H54 (cell line): ENCODE measurements around the gene RXFP4.
"Not testable (repeated sequence)": the region's sequence is repeated elsewhere in the genome, so short reads cannot be mapped to it uniquely, and the experiment has no call there.

Experiments
- DNase-seq: peaks from one replicate; pipeline ENCODE4 v3.0.0; 2011; ENCODE audit warnings: low spot score, mixed read lengths; ENCODE audit not compliant: insufficient read length
- FAIRE-seq: peaks from 3 replicates; lab custom pipeline; 2011; peaks lifted over from hg19 to GRCh38; lab: Jason Lieb, UNC
- POLR2A ChIP-seq: IDR thresholded peaks from 2 replicates; pipeline ENCODE4 v1.6.1; 2011; ENCODE audit warnings: low read depth, mild to moderate bottlenecking, low read length

RXFP4 gene

GRCh38 chr1:155982106-155982505, 40.7 kb downstream of the RXFP4 start:
- no peak for DNase-seq
- no peak for TF ChIP-seq POLR2A
- no peak for FAIRE-seq

- peak; percentile 84 for DNase-seq
- no peak for FAIRE-seq
- 0 out of 2 replicates have a peak, but pooled peaks have one; percentile 19 for TF ChIP-seq POLR2A
Measured at GRCh38 chr1:155983191-155984024, 42.0 kb downstream of the RXFP4 start.

- no peak for TF ChIP-seq POLR2A
- no peak for DNase-seq
- no peak for FAIRE-seq
Measured at GRCh38 chr1:155984341-155984740, 42.9 kb downstream of the RXFP4 start.

GRCh38 chr1:155984903-155985645, 43.6 kb downstream of the RXFP4 start:
- not testable (repeated sequence) for DNase-seq, FAIRE-seq

- DNase-seq = peak; percentile 64
- FAIRE-seq = no peak
- no peak for TF ChIP-seq POLR2A
Measured at GRCh38 chr1:155989242-155990004, 48.0 kb downstream of the RXFP4 start.

- no peak for TF ChIP-seq POLR2A
- DNase-seq (no peak), FAIRE-seq (no peak)
Measured at GRCh38 chr1:155990005-155990739, 48.7 kb downstream of the RXFP4 start.
